Measurements from ENCODE around the gene C20orf204.

C20orf204 gene

DNA sequence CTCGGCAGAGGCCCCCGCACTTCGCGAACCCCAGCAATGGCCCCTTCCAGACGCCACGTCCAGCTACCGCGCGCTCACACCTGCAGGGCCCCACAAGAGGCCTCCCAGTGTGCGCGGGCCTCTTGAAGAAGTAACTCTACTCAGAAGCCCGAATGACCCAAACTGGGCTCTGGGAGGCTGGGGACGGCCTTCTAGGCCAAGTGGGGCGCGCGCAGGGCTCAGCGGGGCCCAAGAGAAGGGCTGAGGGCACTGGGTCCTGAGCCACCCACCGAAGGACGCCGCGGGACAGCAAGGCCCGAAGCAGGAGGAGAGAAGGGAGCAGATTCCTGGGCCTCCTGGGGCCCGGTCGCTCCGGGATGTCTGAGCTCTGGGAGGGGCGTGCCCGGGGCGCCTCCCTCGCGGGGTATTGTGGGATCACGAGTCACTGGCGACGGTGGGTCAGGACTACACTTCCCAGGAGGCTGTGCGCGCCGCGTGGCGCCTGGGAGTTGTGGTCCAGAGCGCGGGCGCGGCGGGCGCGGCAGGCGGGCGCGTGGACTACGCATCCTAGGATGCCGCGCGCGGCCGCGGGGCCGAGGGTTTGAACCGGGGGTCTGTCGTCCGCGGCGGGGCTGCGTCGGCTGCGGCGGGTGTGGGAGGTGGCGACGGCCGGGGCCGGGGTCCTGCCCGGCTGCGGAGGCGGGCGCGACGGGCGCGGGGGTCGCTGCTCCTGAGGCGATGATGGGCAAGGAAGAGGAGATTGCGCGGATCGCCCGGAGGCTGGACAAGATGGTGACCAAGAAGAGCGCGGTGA, 26.8 kb downstream of the C20orf204 start, which contains the start of gene TCEA2:
TCEA2 (plus strand) TSS at position 603 of the 793 bp plus-strand sequence; CDS start at position 718, 115 bp downstream.
- peaks cover 15 to 22% of the 10 kb centered on the region in 2 donors for H3K4me1 ChIP-seq (ENCODE audit: control insufficient read depth in 2 of 2, insufficient read depth in 1 of 2, low read depth in 1 of 2, low read length in 2 of 2)
- peak within 1 kb of the TSS; percentile 92 for H3K9ac ChIP-seq (ENCODE audit: low read depth, low read length, poor library complexity)
- peaks cover 0 to 3% (median 0%) of the 10 kb centered on the region in 3 experiments for H3K27me3 ChIP-seq (ENCODE audit: control insufficient read depth in 3 of 3, insufficient read depth in 3 of 3, low read depth in 1 of 3, low read length in 3 of 3)
- peak within 1 kb of the TSS; percentile 71 for H3K14ac ChIP-seq (ENCODE audit: low read length)
- peak within 1 kb of the TSS; percentile 92 for H2AK5ac ChIP-seq (ENCODE audit: low read depth, low read length)
- peak within 1 kb of the TSS; percentile 97 for H3K18ac ChIP-seq (ENCODE audit: low read length)
- H3K23ac ChIP-seq (ENCODE audit: low read depth, low read length, poor library complexity) = peak within 1 kb of the TSS; percentile 99
- H2BK5ac ChIP-seq (ENCODE audit: low read length) = peak within 1 kb of the TSS; percentile 39
- peak within 1 kb of the TSS; percentile 92 to 96 for H3K4me3 ChIP-seq (ENCODE audit: low read length in 2 of 2)
- no peaks in the 10 kb centered on the region for H3K9me3 ChIP-seq (replicated peaks in 1 of 2; ENCODE audit: control insufficient read depth in 2 of 2, insufficient read depth in 1 of 2, low read depth in 1 of 2, low read length in 2 of 2)
- no peaks in the 10 kb centered on the region for H3K36me3 ChIP-seq (replicated peaks in 1 of 2; ENCODE audit: control insufficient read depth in 2 of 2, insufficient read depth in 2 of 2, low read length in 2 of 2)
- H4K8ac ChIP-seq (ENCODE audit: low read depth, low read length) = peak within 1 kb of the TSS; percentile 86
- H2BK12ac ChIP-seq (ENCODE audit: low read length) = no peak within 1 kb of the TSS
- peak within 1 kb of the TSS; percentile 37 for H2BK15ac ChIP-seq (ENCODE audit: low read length)
- peak; percentile 91 for DNase-seq (ENCODE audit: low spot score)
- H3K4me2 ChIP-seq (ENCODE audit: insufficient read depth, low read length, poor library complexity, severe bottlenecking) = peak within 1 kb of the TSS; percentile 89
- H2AFZ ChIP-seq (ENCODE audit: low read length) = peak within 1 kb of the TSS; percentile 96
- peak within 1 kb of the TSS; percentile 31 for H2BK120ac ChIP-seq (ENCODE audit: low read depth, low read length)
- H4K91ac ChIP-seq (ENCODE audit: low read depth, low read length, poor library complexity) = peak within 1 kb of the TSS; percentile 82
- H3K27ac ChIP-seq (replicated peaks; ENCODE audit: low read length) = no peak within 1 kb of the TSS
- no CpG with 5 or more reads among the region's 85 CpGs for WGBS, 2 donors (ENCODE audit: extremely low coverage in 2 of 2, insufficient read length in 2 of 2, insufficient replicate concordance in 1 of 2)
- H3K4ac ChIP-seq (ENCODE audit: low read length) = peak within 1 kb of the TSS; percentile 78
- peaks cover 9% of the 10 kb centered on the region for H3K79me1 ChIP-seq (ENCODE audit: low read depth, low read length)

DNA sequence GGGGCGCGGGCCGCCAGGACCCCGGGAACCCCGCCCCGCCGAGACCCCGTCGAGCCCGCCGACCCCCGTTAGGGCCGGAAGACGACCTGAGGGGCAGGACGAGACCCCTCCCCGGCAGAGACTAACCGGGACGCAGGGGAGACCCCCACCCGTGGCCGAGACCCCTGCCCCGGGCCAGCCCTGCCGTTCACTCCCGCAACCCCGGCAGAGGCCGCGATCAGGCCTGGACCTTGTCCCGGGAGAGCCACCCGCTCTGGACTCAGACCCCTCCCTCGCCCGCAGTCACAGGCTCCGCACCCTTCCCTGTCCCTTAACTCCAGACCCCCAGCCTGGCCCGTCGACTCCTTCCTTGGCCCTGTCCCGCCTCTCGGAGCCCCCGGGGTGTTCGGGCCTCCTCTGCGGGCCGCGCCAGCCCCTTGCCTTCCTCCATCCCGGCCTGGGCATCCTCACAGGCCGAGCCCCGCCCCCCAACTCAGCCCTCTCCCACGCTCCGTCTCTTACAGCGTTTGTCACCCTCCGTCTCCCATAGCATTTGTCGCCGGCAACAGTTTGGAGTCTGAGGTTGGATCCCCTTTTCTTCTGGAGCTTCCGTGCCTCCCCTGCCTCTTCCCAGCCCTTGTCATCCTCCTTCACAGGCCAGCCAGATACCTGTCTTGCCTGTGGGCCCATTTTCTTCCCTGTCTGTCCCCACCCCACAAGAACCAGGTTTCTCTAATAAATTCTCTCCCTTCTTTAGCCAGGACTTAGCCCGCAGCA, 27.6 kb downstream of the C20orf204 start:
- peak overlapping the region; percentile 92 to 96 for H3K4me3 ChIP-seq (ENCODE audit: low read length in 2 of 2)
- no peak for DNase-seq (ENCODE audit: low spot score)
- peak overlapping the region; percentile 89 for H3K4me2 ChIP-seq (ENCODE audit: insufficient read depth, low read length, poor library complexity, severe bottlenecking)
- no peaks in the 10 kb centered on the region for H3K9me3 ChIP-seq (replicated peaks in 1 of 2; ENCODE audit: control insufficient read depth in 2 of 2, insufficient read depth in 1 of 2, low read depth in 1 of 2, low read length in 2 of 2)
- peak overlapping the region; percentile 92 for H2AK5ac ChIP-seq (ENCODE audit: low read depth, low read length)
- H2BK120ac ChIP-seq (ENCODE audit: low read depth, low read length) = peak overlapping the region; percentile 31
- no CpG with 5 or more reads among the region's 51 CpGs for WGBS, 2 donors (ENCODE audit: extremely low coverage in 2 of 2, insufficient read length in 2 of 2, insufficient replicate concordance in 1 of 2)
- no peak overlapping the region for H4K91ac ChIP-seq (ENCODE audit: low read depth, low read length, poor library complexity)
- no peak overlapping the region for H3K27ac ChIP-seq (replicated peaks; ENCODE audit: low read length)
- peaks cover 2 to 3% of the 10 kb centered on the region in 2 donors for H3K36me3 ChIP-seq (replicated peaks in 1 of 2; ENCODE audit: control insufficient read depth in 2 of 2, insufficient read depth in 2 of 2, low read length in 2 of 2)
- no peaks in the 10 kb centered on the region for H3K27me3 ChIP-seq (ENCODE audit: control insufficient read depth in 3 of 3, insufficient read depth in 3 of 3, low read depth in 1 of 3, low read length in 3 of 3)
- H3K23ac ChIP-seq (ENCODE audit: low read depth, low read length, poor library complexity) = peak overlapping the region; percentile 93
- peak overlapping the region; percentile 95 for H3K18ac ChIP-seq (ENCODE audit: low read length)
- H2BK5ac ChIP-seq (ENCODE audit: low read length) = peak overlapping the region; percentile 39
- peaks cover 9% of the 10 kb centered on the region for H3K79me1 ChIP-seq (ENCODE audit: low read depth, low read length)
- peak overlapping the region; percentile 96 for H2AFZ ChIP-seq (ENCODE audit: low read length)
- peak overlapping the region; percentile 66 for H3K4ac ChIP-seq (ENCODE audit: low read length)
- peak overlapping the region; percentile 90 for H3K9ac ChIP-seq (ENCODE audit: low read depth, low read length, poor library complexity)
- peaks cover 17 to 22% of the 10 kb centered on the region in 2 donors for H3K4me1 ChIP-seq (ENCODE audit: control insufficient read depth in 2 of 2, insufficient read depth in 1 of 2, low read depth in 1 of 2, low read length in 2 of 2)
- H4K8ac ChIP-seq (ENCODE audit: low read depth, low read length) = peak overlapping the region; percentile 17
- peak overlapping the region; percentile 71 for H3K14ac ChIP-seq (ENCODE audit: low read length)
- H2BK15ac ChIP-seq (ENCODE audit: low read length) = peak overlapping the region; percentile 37
- no peak overlapping the region for H2BK12ac ChIP-seq (ENCODE audit: low read length)

DNA sequence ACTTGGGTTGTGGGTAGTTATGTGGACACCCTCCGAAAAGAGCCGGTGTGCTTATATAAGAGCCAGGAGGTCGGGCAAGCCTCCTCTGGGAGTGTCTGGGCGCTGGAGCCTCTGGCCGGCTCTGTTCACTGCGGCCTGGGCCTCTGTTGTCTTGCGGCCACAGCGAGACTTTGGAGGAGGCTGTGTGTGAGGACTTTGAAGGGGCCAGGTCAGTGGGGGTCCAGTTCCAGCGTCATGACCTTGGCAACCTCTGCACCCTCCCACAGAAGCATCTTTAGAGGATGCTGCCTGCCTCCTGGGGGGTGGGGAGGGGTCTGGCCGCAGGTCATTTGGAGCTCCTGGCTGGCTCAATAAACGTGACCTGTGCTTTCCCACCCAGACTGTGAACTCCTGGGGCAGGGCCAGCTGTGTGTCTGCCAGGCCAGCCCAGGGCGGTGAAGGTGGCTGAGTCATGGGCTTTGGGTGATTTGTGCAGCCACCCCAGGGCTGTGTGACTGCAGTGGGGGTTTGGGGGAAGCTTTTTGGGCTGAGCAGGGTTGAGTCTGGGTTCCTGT, 28.2 kb downstream of the C20orf204 start:
- H3K14ac ChIP-seq (ENCODE audit: low read length) = peak overlapping the region; percentile 75
- peak overlapping the region; percentile 92 for H2AK5ac ChIP-seq (ENCODE audit: low read depth, low read length)
- DNase-seq (ENCODE audit: low spot score) = no peak
- H2BK15ac ChIP-seq (ENCODE audit: low read length) = no peak overlapping the region
- H2BK12ac ChIP-seq (ENCODE audit: low read length) = no peak overlapping the region
- H2BK120ac ChIP-seq (ENCODE audit: low read depth, low read length) = peak overlapping the region; percentile 31
- H3K18ac ChIP-seq (ENCODE audit: low read length) = no peak overlapping the region
- H3K9me3 ChIP-seq (replicated peaks in 1 of 2; ENCODE audit: control insufficient read depth in 2 of 2, insufficient read depth in 1 of 2, low read depth in 1 of 2, low read length in 2 of 2) = no peaks in the 10 kb centered on the region
- H3K27me3 ChIP-seq (ENCODE audit: control insufficient read depth in 3 of 3, insufficient read depth in 3 of 3, low read depth in 1 of 3, low read length in 3 of 3) = no peaks in the 10 kb centered on the region
- WGBS, 2 donors (ENCODE audit: extremely low coverage in 2 of 2, insufficient read length in 2 of 2, insufficient replicate concordance in 1 of 2) = no CpG with 5 or more reads among the region's 12 CpGs
- H4K91ac ChIP-seq (ENCODE audit: low read depth, low read length, poor library complexity) = no peak overlapping the region
- H3K36me3 ChIP-seq (replicated peaks in 1 of 2; ENCODE audit: control insufficient read depth in 2 of 2, insufficient read depth in 2 of 2, low read length in 2 of 2) = peaks cover 2 to 3% of the 10 kb centered on the region in 2 donors
- no peak overlapping the region for H3K9ac ChIP-seq (ENCODE audit: low read depth, low read length, poor library complexity)
- no peak overlapping the region for H4K8ac ChIP-seq (ENCODE audit: low read depth, low read length)
- H3K4me1 ChIP-seq (ENCODE audit: control insufficient read depth in 2 of 2, insufficient read depth in 1 of 2, low read depth in 1 of 2, low read length in 2 of 2) = peaks cover 17 to 22% of the 10 kb centered on the region in 2 donors
- peaks cover 9% of the 10 kb centered on the region for H3K79me1 ChIP-seq (ENCODE audit: low read depth, low read length)
- H3K4me2 ChIP-seq (ENCODE audit: insufficient read depth, low read length, poor library complexity, severe bottlenecking) = peak overlapping the region; percentile 89
- peak overlapping the region in 1 of 2 donors; percentile 96 for H3K4me3 ChIP-seq (ENCODE audit: low read length in 2 of 2)
- no peak overlapping the region for H3K23ac ChIP-seq (ENCODE audit: low read depth, low read length, poor library complexity)
- no peak overlapping the region for H2AFZ ChIP-seq (ENCODE audit: low read length)
- no peak overlapping the region for H3K27ac ChIP-seq (replicated peaks; ENCODE audit: low read length)
- H3K4ac ChIP-seq (ENCODE audit: low read length) = no peak overlapping the region
- no peak overlapping the region for H2BK5ac ChIP-seq (ENCODE audit: low read length)
